Neural cell (in vitro differentiated cells): ENCODE measurements around the gene ANKDD1B. TPM values are rescaled to one million over a fixed set of nuclear protein-coding genes. Genes with fewer than 3 reads are reported as not detected.

Source experiments
- H2AFZ ChIP-seq: fragments of 200-600, 300-800 bp; sonication (generic), shearing (Covaris generic); 2 replicates; pipeline ENCODE4 v1.6.0; 2014; ENCODE audit warnings: low read depth, mild to moderate bottlenecking, antibody characterized with exemption, low read length, moderate library complexity
- H3F3A ChIP-seq: fragments of 200-600 bp; shearing (Covaris generic); 2 replicates; pipeline ENCODE4 v1.6.1; 2016; ENCODE audit warnings: mild to moderate bottlenecking, moderate library complexity, mixed read lengths, antibody characterized with exemption, low read length; ENCODE audit not compliant: insufficient read depth, poor library complexity, severe bottlenecking
- H3K27ac ChIP-seq: fragments of 200-600, 300-800 bp; sonication (generic), shearing (Covaris generic); 2 replicates; pipeline ENCODE4 v1.5.1; 2014; ENCODE audit warnings: mild to moderate bottlenecking, low read length, moderate library complexity
- H3K27me3 ChIP-seq: fragments of 300-800, 200-600 bp; sonication (generic), shearing (Covaris generic); 2 replicates; pipeline ENCODE4 v1.6.0; 2014; ENCODE audit warnings: mild to moderate bottlenecking, low read depth, low read length, moderate library complexity; ENCODE audit not compliant: insufficient read depth
- H3K36me3 ChIP-seq: fragments of 300-800, 200-600 bp; sonication (generic), shearing (Covaris generic); 2 replicates; pipeline ENCODE4 v1.5.1; 2014; ENCODE audit warnings: mild to moderate bottlenecking, antibody characterized with exemption, low read length, moderate library complexity; ENCODE audit not compliant: insufficient read depth
- H3K4me2 ChIP-seq: fragments of 300-800, 200-600 bp; sonication (generic), shearing (Covaris generic); 2 replicates; pipeline ENCODE4 v1.6.0; 2014; ENCODE audit warnings: mild to moderate bottlenecking, low read length
- H3K4me3 ChIP-seq: fragments of 300-800, 200-600 bp; sonication (generic), shearing (Covaris generic); 2 replicates; pipeline ENCODE4 v1.5.1; 2014; ENCODE audit warnings: mild to moderate bottlenecking, low read length, moderate library complexity
- H3K79me2 ChIP-seq: fragments of 200-600 bp; shearing (Covaris generic); replicated peaks from 2 replicates; pipeline ENCODE4 v1.6.0; 2014; ENCODE audit warnings: mild to moderate bottlenecking, low read length, moderate library complexity; ENCODE audit not compliant: insufficient read depth
- H3K9ac ChIP-seq: fragments of 300-800, 200-600 bp; sonication (generic), shearing (Covaris generic); 2 replicates; pipeline ENCODE4 v1.6.1; 2016; ENCODE audit warnings: mild to moderate bottlenecking, low read length, mixed read lengths
- H3K9me2 ChIP-seq: fragments of 200-600 bp; shearing (Covaris generic); 2 replicates; pipeline ENCODE4 v1.6.1; 2016; ENCODE audit warnings: mild to moderate bottlenecking, low read length, mixed read lengths; ENCODE audit not compliant: insufficient read depth
- H3K9me3 ChIP-seq: fragments of 200-600, 300-800 bp; sonication (generic), shearing (Covaris generic); 2 replicates; pipeline ENCODE4 v1.6.1; 2016; ENCODE audit warnings: mild to moderate bottlenecking, mixed run types, low read length, moderate library complexity, mixed read lengths
- H4K20me1 ChIP-seq: fragments of 200-600 bp; shearing (Covaris generic); 2 replicates; pipeline ENCODE4 v1.6.1; 2016; ENCODE audit warnings: mild to moderate bottlenecking, mixed run types; ENCODE audit not compliant: insufficient read depth
- EP300 ChIP-seq: fragments of 450-650 bp; conservative IDR thresholded peaks from 2 replicates; pipeline ENCODE4 v1.6.1; 2014; ENCODE audit warnings: antibody characterized with exemption, mild to moderate bottlenecking, moderate library complexity; ENCODE audit not compliant: poor library complexity, severe bottlenecking
- EZH2 ChIP-seq: fragments of 200-600, 300-800 bp; shearing (Covaris generic), sonication (generic); IDR thresholded peaks from 2 replicates; pipeline ENCODE4 v1.6.1; 2014; ENCODE audit warnings: antibody characterized with exemption, low read length, borderline replicate concordance, mild to moderate bottlenecking; ENCODE audit not compliant: insufficient read depth, poor library complexity, severe bottlenecking
- MXI1 ChIP-seq: fragments of 450-650 bp; conservative IDR thresholded peaks from 2 replicates; pipeline ENCODE4 v1.6.1; 2014; ENCODE audit warnings: antibody characterized with exemption, mild to moderate bottlenecking; ENCODE audit not compliant: poor library complexity, severe bottlenecking
- POLR2AphosphoS5 ChIP-seq: IDR thresholded peaks from 2 replicates; pipeline ENCODE4 v1.6.1; 2012
- RAD21 ChIP-seq: fragments of 450-650 bp; conservative IDR thresholded peaks from 2 replicates; pipeline ENCODE4 v1.6.1; 2014; ENCODE audit warnings: antibody characterized with exemption, mild to moderate bottlenecking, moderate library complexity
- SMC3 ChIP-seq: fragments of 450-650 bp; conservative IDR thresholded peaks from 2 replicates; pipeline ENCODE4 v1.6.1; 2014; ENCODE audit warnings: antibody characterized with exemption, mild to moderate bottlenecking, moderate library complexity; ENCODE audit not compliant: poor library complexity
- TAF1 ChIP-seq: IDR thresholded peaks from 2 replicates; pipeline ENCODE4 v1.6.1; 2012; ENCODE audit warnings: low read depth
- polyA plus RNA-seq: library from polyadenylated mRNA; depleted of rRNA; stranded (reverse); fragments of >200 nt; gene quantifications from 2 replicates; pipeline ENCODE4 v1.2.3, GENCODE V29; 2014
- TF ChIP-seq, protein P1 (sequence below): fragments of 450-650 bp; IDR thresholded peaks from 2 replicates; pipeline ENCODE4 v1.5.1; 2014; ENCODE audit warnings: antibody characterized with exemption, mild to moderate bottlenecking, moderate library complexity; ENCODE audit not compliant: poor library complexity, severe bottlenecking
- TF ChIP-seq, protein P2 (sequence below): IDR thresholded peaks from 2 replicates; pipeline ENCODE4 v1.6.1; 2012; ENCODE audit warnings: borderline replicate concordance

The ANKDD1B gene
- polyA plus RNA-seq, 1 donor from 2014 or later: 0.37 TPM

DNA sequence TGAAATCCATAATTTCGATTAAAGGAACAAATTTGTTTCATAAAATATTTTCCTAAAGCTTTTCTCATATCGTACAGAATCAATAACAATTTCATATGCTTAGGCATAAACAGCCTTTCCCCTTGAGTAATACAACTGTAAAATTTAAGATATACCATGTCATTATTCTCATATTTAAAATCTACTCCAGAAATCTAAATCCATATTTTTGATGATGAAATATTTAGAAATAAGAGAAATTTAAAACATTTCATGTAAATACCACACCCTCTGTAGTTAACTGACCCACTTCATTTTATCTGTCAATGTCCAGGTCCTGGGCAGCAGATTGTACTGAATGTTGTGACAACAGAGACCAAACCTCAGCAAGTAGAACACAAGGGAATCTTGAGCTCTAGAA lies 100.8 kb downstream of the ANKDD1B start:
- Histone ChIP-seq H3K27me3 (no peaks in the 10 kb centered on the region), H3K79me2 (peaks cover 8% of the 10 kb centered on the region), H3K4me2 (no peak overlapping the region), H3K9me2 (no peaks in the 10 kb centered on the region), H2AFZ (no peak overlapping the region), H3K4me3 (no peak overlapping the region), H3K36me3 (no peaks in the 10 kb centered on the region), H3K27ac (no peak overlapping the region), H3K9me3 (no peaks in the 10 kb centered on the region), H4K20me1 (no peaks in the 10 kb centered on the region), H3F3A (no peaks in the 10 kb centered on the region), H3K9ac (no peak overlapping the region)
- TF ChIP-seq, protein P1, sequence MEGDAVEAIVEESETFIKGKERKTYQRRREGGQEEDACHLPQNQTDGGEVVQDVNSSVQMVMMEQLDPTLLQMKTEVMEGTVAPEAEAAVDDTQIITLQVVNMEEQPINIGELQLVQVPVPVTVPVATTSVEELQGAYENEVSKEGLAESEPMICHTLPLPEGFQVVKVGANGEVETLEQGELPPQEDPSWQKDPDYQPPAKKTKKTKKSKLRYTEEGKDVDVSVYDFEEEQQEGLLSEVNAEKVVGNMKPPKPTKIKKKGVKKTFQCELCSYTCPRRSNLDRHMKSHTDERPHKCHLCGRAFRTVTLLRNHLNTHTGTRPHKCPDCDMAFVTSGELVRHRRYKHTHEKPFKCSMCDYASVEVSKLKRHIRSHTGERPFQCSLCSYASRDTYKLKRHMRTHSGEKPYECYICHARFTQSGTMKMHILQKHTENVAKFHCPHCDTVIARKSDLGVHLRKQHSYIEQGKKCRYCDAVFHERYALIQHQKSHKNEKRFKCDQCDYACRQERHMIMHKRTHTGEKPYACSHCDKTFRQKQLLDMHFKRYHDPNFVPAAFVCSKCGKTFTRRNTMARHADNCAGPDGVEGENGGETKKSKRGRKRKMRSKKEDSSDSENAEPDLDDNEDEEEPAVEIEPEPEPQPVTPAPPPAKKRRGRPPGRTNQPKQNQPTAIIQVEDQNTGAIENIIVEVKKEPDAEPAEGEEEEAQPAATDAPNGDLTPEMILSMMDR: no peak
- TF ChIP-seq MXI1: no peak
- TF ChIP-seq EZH2: no peak
- no peak for TF ChIP-seq TAF1
- no peak for TF ChIP-seq RAD21
- TF ChIP-seq EP300: no peak
- TF ChIP-seq, protein P2, sequence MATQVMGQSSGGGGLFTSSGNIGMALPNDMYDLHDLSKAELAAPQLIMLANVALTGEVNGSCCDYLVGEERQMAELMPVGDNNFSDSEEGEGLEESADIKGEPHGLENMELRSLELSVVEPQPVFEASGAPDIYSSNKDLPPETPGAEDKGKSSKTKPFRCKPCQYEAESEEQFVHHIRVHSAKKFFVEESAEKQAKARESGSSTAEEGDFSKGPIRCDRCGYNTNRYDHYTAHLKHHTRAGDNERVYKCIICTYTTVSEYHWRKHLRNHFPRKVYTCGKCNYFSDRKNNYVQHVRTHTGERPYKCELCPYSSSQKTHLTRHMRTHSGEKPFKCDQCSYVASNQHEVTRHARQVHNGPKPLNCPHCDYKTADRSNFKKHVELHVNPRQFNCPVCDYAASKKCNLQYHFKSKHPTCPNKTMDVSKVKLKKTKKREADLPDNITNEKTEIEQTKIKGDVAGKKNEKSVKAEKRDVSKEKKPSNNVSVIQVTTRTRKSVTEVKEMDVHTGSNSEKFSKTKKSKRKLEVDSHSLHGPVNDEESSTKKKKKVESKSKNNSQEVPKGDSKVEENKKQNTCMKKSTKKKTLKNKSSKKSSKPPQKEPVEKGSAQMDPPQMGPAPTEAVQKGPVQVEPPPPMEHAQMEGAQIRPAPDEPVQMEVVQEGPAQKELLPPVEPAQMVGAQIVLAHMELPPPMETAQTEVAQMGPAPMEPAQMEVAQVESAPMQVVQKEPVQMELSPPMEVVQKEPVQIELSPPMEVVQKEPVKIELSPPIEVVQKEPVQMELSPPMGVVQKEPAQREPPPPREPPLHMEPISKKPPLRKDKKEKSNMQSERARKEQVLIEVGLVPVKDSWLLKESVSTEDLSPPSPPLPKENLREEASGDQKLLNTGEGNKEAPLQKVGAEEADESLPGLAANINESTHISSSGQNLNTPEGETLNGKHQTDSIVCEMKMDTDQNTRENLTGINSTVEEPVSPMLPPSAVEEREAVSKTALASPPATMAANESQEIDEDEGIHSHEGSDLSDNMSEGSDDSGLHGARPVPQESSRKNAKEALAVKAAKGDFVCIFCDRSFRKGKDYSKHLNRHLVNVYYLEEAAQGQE: no peak
- TF ChIP-seq SMC3: no peak
- no peak for TF ChIP-seq POLR2AphosphoS5

DNA sequence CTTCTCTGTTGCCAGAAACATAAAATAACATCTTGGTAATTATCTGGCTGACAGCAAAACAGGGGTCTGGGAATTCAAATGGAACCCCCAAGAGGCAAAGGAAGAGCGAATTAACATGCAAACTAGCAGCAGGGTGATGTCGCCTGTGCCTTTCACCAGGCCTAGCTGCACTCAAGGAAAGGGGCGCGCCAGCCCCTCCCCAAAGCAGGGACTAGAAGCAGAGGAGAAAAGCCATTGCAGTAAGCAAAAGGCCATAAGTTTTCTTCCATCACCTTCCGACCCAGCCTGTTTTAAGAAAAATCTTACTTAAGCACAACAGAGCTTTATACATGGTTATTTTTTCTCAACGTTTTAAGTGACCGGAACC lies 105.4 kb downstream of the ANKDD1B start:
- no peaks in the 10 kb centered on the region for H4K20me1 ChIP-seq
- H3K79me2 ChIP-seq: peaks cover 8% of the 10 kb centered on the region
- H2AFZ ChIP-seq: peak overlapping the region; percentile 54
- peak overlapping the region; percentile 63 for H3K9ac ChIP-seq
- H3K27ac ChIP-seq: peak overlapping the region; percentile 65
- no peaks in the 10 kb centered on the region for H3K9me2 ChIP-seq
- H3K36me3 ChIP-seq: no peaks in the 10 kb centered on the region
- no peaks in the 10 kb centered on the region for H3K9me3 ChIP-seq
- H3K27me3 ChIP-seq: no peaks in the 10 kb centered on the region
- TF ChIP-seq TAF1: no peak
- TF ChIP-seq POLR2AphosphoS5: no peak
- no peak for TF ChIP-seq EZH2
- TF ChIP-seq, protein P2: no peak
- no peak for TF ChIP-seq EP300
- TF ChIP-seq SMC3: no peak
- no peak for TF ChIP-seq RAD21
- no peak for TF ChIP-seq MXI1
- TF ChIP-seq, protein P1: no peak
- H3F3A ChIP-seq: no peaks in the 10 kb centered on the region
- H3K4me3 ChIP-seq: peak overlapping the region; percentile 82
- H3K4me2 ChIP-seq: peak overlapping the region; percentile 76
